Sciatic nerve (tissue), 2 donors: ENCODE results near the gene DNAAF9. TPM values are rescaled to one million over a fixed set of nuclear protein-coding genes. Genes with fewer than 3 reads are reported as not detected.
"Not testable (repeated sequence)": the region's sequence is repeated elsewhere in the genome, so short reads cannot be mapped to it uniquely, and the experiment has no call there.

ENCODE experiments used
- ATAC-seq: fragments of 200-7000 bp; cut with Tn5 transposase; one replicate; pipeline ENCODE4 v1.9.1; 2020; ENCODE audit warnings: mild to moderate bottlenecking, moderate library complexity
- DNase-seq: peaks from one replicate; pipeline ENCODE4 v3.0.0-alpha.2; 2020; ENCODE audit warnings: low spot score
- intact Hi-C: fragments of 100-400 bp; cut with DNase I; formaldehyde crosslinking; loops from one replicate; pipeline ENCODE4 v1.14.2; 2022
- total RNA-seq: library from RNA; stranded (reverse); fragmentation: NEBNext Ultra II Directional; extraction: Animal tissue kit (Norgen Biotek cat#: 25700); gene quantifications from one replicate; pipeline ENCODE4 v1.2.1, GENCODE V29; 2021
- donor health status: DM: no; HTN: no; CAD: no.
- donor health status: DM: no; HTN: no; CAD: no.

The DNAAF9 gene
- 35.0 TPM for total RNA-seq

DNA sequence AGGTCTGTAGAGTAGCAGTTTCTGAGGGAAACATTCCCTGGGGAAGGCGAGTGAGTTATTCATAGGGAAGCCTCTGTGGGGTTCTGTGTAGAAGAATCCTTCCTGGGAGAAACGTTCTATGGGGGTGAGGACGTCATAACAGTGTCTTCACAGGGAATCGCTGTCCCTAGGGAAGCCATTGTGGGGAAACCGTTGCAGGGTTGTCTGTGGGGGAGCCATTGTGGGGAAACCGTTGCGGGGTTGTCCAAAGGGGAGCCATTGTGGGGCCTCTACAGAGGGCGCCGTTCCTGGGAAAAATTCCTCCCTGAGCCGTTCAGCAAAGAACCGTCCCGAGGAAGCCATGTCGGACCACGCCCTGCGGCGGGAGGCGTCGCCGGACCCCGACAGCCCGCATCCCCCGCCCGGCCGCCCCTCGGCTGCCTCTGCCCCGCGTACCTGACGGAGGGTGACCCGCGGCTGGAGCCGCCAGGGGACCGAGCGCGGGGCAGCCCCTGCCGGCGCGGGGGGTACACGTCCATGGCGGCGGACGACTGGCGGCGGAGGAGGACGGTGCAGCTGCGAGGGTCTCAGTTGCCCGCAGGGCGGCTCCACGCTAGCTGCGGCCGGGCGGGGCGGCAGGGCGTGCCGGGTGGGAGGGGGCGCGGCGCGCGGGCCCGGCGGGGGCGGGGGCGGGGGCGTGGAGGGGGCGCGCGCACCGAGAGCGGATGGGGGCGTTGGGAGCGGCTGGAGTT, at the start of gene DNAAF9:
TSS of gene DNAAF9 (minus strand) at position 630 of the 731 bp plus-strand sequence. CDS start at position 518, 112 bp downstream.
- ATAC-seq: peak; percentile 53
- DNase-seq: peak; percentile 77
- intact Hi-C loops: no loop called here

- intact Hi-C loops: no loop called here
- DNase-seq (no peak), ATAC-seq (no peak)
Observed at GRCh38 chr20:3456648-3457047, 49.2 kb upstream of the DNAAF9 start.

- ATAC-seq: peak; percentile 30
Observed at GRCh38 chr20:3454831-3455230, 47.4 kb upstream of the DNAAF9 start.

DNA sequence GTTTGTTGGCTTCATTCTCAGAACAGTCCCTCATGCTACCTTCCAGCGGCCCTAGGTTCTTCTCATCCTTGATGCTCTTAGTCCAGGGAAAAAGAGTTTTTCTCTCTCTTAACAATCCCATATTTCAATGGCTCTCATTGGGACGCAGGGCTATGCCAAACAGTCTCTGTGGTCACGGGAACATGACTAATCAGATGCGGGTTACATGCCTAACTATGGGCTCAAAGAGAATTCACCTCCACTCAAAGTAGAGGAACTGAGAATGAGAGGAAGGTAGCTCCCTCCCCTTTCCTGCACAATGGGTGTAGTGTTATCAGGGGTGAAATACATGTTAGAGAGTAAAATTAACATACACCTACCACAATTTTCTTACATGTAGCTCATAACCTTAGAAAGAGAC, 45.2 kb upstream of the DNAAF9 start:
- ATAC-seq (no peak), DNase-seq (no peak)
- intact Hi-C loops: no loop called here

More at GRCh38 chr20:3454831-3455230, 47.4 kb upstream of the DNAAF9 start:
- intact Hi-C loops: no loop called here
- DNase-seq: no peak

DNA sequence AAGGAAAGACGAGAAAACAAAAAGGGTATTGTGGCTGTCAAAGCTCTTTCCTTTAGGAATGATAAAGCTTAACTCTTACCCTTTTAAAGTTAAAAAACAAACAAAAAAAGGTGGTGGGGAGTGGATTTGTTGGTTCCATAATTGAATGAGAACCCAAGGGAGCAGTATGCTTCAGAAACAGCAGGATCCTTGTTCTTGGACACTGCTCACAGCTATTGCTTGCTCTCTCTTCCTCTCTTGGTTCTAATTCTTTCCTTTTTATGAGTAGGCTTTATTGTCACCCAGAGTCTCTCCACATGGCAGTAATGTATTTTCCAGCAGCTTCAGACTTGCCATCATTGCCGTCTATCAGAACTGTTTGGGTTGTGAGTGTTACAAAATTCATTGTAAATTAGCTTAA, 44.7 kb upstream of the DNAAF9 start:
- intact Hi-C loops: no loop called here
- ATAC-seq: no peak
- DNase-seq: no peak

GRCh38 chr20:3449319-3449718, 41.9 kb upstream of the DNAAF9 start:
- no peak for ATAC-seq
- no peak for DNase-seq
- intact Hi-C loops: no loop called here

GRCh38 chr20:3447321-3447720, 39.9 kb upstream of the DNAAF9 start:
- ATAC-seq (no peak), DNase-seq (no peak)
- intact Hi-C loops: no loop called here

- intact Hi-C loops: no loop called here
- ATAC-seq (no peak), DNase-seq (no peak)
Observed at GRCh38 chr20:3446779-3447178, 39.3 kb upstream of the DNAAF9 start.

DNA sequence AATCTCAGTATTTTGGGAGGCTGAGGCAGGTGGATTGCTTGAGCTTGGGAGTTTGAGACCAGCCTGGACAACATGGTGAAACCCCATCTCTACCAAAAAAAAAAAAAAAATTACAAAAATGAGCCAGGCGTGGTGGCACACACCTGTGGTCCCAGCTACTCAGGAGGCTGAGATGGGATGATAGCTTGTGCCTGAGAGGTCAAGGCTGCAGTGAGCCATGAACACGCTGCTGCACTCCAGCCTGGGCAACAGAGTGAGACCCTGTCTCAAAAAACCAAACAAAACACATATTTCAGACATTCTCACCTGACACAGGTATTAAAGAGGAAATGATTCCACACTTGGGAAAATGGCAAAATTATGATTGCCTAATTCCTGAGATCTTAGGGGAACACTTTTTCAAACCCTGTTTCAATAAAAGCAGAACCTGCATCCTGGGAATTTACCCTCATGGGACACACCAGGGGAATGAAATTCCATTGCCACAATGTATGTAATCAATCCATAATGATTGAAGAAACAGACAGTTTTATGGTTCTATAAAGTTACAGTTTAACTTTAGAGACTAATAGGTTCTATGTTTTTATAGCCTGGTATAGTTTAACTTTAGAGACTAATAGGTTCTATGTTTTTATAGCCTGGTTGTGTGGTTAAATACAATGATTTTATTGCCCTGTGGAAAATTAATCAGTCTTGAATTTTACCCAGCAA, 29.6 kb upstream of the DNAAF9 start:
- DNase-seq (no peak), ATAC-seq (no peak)
- intact Hi-C loops: no loop called here

DNA sequence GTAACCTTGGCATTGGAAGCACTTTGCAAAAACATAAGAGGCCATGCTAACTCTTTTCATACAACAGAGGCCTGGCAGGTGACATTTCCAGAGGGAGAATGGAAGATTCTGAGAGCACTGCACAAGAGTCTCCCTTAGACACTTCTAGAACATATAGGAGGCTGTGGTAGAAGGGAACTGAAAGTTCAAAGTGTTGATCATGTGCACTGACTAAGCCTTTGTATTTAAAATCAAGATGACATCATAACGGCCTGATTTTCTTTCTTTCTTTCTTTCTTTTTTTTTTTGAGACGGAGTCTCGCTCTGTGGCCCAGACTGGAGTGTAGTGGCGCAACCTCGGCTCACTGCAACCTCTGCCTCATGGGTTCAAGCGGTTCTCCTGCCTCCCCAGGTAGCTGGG, 26.8 kb upstream of the DNAAF9 start:
- DNase-seq: no peak
- intact Hi-C loops: no loop called here
- ATAC-seq: no peak

DNA sequence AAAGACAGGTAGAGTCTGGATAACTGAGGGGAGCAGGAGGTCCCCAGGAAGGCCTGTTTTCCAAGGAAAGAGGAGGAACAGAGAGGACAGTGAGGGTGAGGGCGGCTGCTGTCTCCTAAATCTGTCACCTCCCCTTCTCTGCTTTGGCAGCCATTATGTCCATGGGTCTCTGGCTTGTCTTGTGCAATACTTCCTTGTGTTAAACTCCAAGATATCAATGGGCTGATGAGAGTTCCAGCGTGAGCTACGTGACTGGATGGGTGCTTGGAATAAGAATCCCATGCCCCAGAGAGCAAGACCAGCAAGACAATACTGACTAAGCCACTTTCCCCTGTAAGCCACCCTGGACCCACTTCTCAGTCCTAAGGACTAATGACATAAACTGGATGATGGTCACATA, 26.3 kb upstream of the DNAAF9 start:
- intact Hi-C loops: no loop called here
- DNase-seq (no peak), ATAC-seq (no peak)

DNA sequence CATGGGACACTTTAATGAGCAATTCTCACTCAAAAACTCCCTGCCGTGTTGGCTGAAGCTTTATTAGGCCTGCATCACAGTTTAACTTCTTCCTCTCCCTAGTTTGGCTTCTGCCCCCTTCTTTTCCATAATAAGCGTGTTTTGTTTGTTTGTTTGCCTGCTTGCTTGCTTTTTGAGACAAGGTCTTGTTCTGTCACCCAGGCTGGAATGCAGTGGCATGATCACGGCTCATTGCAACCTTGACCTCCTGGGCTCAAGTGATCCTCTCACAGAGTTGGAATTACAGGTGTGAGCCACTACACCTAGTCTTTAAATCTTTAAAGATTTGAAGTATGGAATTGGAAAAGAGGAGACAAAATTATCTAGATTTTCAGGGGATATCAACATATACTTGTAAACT, 25.4 kb upstream of the DNAAF9 start:
- DNase-seq: no peak
- no peak for ATAC-seq
- intact Hi-C loops: no loop called here

GRCh38 chr20:3431109-3431508, 23.6 kb upstream of the DNAAF9 start:
- no peak for ATAC-seq
- no peak for DNase-seq
- intact Hi-C loops: no loop called here

- DNase-seq (no peak), ATAC-seq (peak; percentile 71)
- intact Hi-C loops: no loop called here
Observed at GRCh38 chr20:3430376-3431069, 23.1 kb upstream of the DNAAF9 start.

GRCh38 chr20:3426766-3427165, 19.3 kb upstream of the DNAAF9 start:
- intact Hi-C loops, DNase-seq, ATAC-seq: not testable (repeated sequence)

- DNase-seq (no peak), ATAC-seq (no peak)
- intact Hi-C loops: no loop called here
Observed at GRCh38 chr20:3423126-3423525, 15.7 kb upstream of the DNAAF9 start.

- no peak for DNase-seq
- ATAC-seq: no peak
- intact Hi-C loops: no loop called here
Observed at GRCh38 chr20:3421985-3422384, 14.5 kb upstream of the DNAAF9 start.

- intact Hi-C loops: no loop called here
- DNase-seq (no peak), ATAC-seq (peak; percentile 83)
Observed at GRCh38 chr20:3420211-3420707, 12.8 kb upstream of the DNAAF9 start.

DNA sequence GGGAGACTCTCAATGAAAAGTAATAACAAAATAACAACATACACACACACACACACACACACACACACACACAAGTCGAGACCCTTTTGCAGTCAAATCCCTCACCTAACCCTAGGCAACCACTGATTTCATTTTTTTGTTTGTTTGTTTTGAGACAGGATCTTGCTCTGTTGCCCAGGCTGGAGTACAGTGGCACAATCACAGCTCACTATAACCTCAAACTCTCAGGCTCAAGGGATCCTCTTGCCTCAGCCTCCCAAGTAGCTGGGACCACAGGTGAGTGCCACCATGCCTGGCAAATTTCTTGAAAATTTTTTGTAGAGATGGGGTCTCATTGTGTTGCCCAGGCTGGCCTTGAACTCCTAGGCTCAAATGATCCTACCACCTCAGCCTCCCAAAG, 10.7 kb upstream of the DNAAF9 start:
- ATAC-seq, DNase-seq, intact Hi-C loops: not testable (repeated sequence)

DNA sequence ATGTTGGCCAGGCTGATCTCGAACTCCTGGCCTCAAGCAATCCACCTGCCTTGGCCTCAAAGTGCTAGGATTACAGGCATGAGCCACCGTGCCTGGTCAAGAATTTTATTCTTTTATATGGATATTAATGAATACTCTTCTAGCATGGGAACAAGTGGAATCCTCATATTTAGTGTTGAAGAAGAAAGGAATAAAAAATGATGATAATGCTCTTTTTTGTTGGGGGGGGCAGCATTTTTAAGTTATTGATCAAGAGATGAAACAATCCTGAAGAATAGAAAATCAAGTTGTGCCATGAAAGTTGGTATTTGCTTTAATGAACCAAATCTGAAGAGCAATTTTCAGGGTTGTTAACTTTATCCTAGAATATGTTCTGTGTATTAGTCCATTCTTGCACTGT, 6.7 kb upstream of the DNAAF9 start:
- intact Hi-C loops: no loop called here
- DNase-seq: no peak
- no peak for ATAC-seq
